Neural crest cell (in vitro differentiated cells): Measurements from ENCODE around the gene RSPH6A. TPM values are rescaled to one million over a fixed set of nuclear protein-coding genes. Genes with fewer than 3 reads are reported as not detected.

ENCODE experiments used
- DNase-seq: peaks from one replicate; pipeline ENCODE4 v3.0.0; 2021; ENCODE audit warnings: low read depth, mixed read lengths, low spot score
- H3K27ac Mint-ChIP-seq: one replicate; pipeline ENCODE4 v1.8.0; 2021; ENCODE audit warnings: mild to moderate bottlenecking, mixed read lengths; ENCODE audit not compliant: unreplicated experiment
- H3K27me3 Mint-ChIP-seq: 2 replicates; pipeline ENCODE4 v1.8.0; 2021; ENCODE audit warnings: low read depth, mild to moderate bottlenecking, mixed read lengths
- H3K36me3 Mint-ChIP-seq: 2 replicates; pipeline ENCODE4 v1.8.0; 2021; ENCODE audit warnings: low read depth, mild to moderate bottlenecking, mixed read lengths
- H3K4me1 Mint-ChIP-seq: 2 replicates; pipeline ENCODE4 v1.8.0; 2021; ENCODE audit warnings: mixed read lengths
- H3K4me3 Mint-ChIP-seq: one replicate; pipeline ENCODE4 v1.8.0; 2021; ENCODE audit warnings: mild to moderate bottlenecking, mixed read lengths
- H3K9me3 Mint-ChIP-seq: 2 replicates; pipeline ENCODE4 v1.8.0; 2021; ENCODE audit warnings: mixed read lengths
- CTCF ChIP-seq: fragments of 200-600 bp; sonication (generic); conservative IDR thresholded peaks from 2 replicates; pipeline ENCODE4 v1.5.0; 2021; ENCODE audit warnings: antibody characterized with exemption, mild to moderate bottlenecking
- total RNA-seq: library from RNA; stranded (reverse); gene quantifications from 2 replicates; pipeline ENCODE4 v1.2.1, GENCODE V29; 2021

The RSPH6A gene
- total RNA-seq, 1 donor from 2014 or later, result 0.44 TPM

- Mint-ChIP-seq H3K4me1 (peaks cover 11% of the 10 kb centered on the region), H3K36me3 (peaks cover 10% of the 10 kb centered on the region), H3K27me3 (peaks cover 3% of the 10 kb centered on the region), H3K27ac (no peak overlapping the region), H3K9me3 (no peaks in the 10 kb centered on the region), H3K4me3 (no peak overlapping the region)
- DNase-seq, result no peak
- TF ChIP-seq CTCF, result no peak
Measured at GRCh38 chr19:45821570-45821969, 6.5 kb upstream of the RSPH6A start.

- Mint-ChIP-seq H3K9me3 (no peaks in the 10 kb centered on the region), H3K27ac (no peak overlapping the region), H3K4me3 (no peak overlapping the region), H3K27me3 (peaks cover 3% of the 10 kb centered on the region), H3K4me1 (peaks cover 11% of the 10 kb centered on the region), H3K36me3 (peaks cover 10% of the 10 kb centered on the region)
- DNase-seq, result no peak
- TF ChIP-seq CTCF, result no peak
Measured at GRCh38 chr19:45821103-45821521, 6.0 kb upstream of the RSPH6A start.

GRCh38 chr19:45820413-45821102 is 5.5 kb upstream of the RSPH6A start:
- no peak for DNase-seq
- Mint-ChIP-seq H3K9me3 (no peaks in the 10 kb centered on the region), H3K27ac (no peak overlapping the region), H3K27me3 (peaks cover 3% of the 10 kb centered on the region), H3K4me1 (peaks cover 11% of the 10 kb centered on the region), H3K36me3 (peaks cover 10% of the 10 kb centered on the region), H3K4me3 (peak overlapping the region; percentile 49)
- no peak for TF ChIP-seq CTCF

GRCh38 chr19:45819769-45820168 is 4.7 kb upstream of the RSPH6A start:
- H3K36me3 Mint-ChIP-seq, result peaks cover 10% of the 10 kb centered on the region
- DNase-seq, result no peak
- H3K27me3 Mint-ChIP-seq, result peaks cover 3% of the 10 kb centered on the region
- H3K4me1 Mint-ChIP-seq, result peaks cover 11% of the 10 kb centered on the region
- no peak for TF ChIP-seq CTCF
- H3K4me3 Mint-ChIP-seq, result peak overlapping the region; percentile 49
- no peaks in the 10 kb centered on the region for H3K9me3 Mint-ChIP-seq
- H3K27ac Mint-ChIP-seq, result no peak overlapping the region

GRCh38 chr19:45817725-45818301 is 2.7 kb upstream of the RSPH6A start:
- no peak for DNase-seq
- H3K9me3 Mint-ChIP-seq, result no peaks in the 10 kb centered on the region
- TF ChIP-seq CTCF, result no peak
- H3K4me3 Mint-ChIP-seq, result peak overlapping the region; percentile 92
- peaks cover 11% of the 10 kb centered on the region for H3K4me1 Mint-ChIP-seq
- peaks cover 3% of the 10 kb centered on the region for H3K27me3 Mint-ChIP-seq
- H3K27ac Mint-ChIP-seq, result no peak overlapping the region
- H3K36me3 Mint-ChIP-seq, result peaks cover 6% of the 10 kb centered on the region
